Medulla oblongata (tissue), 1 donor: ENCODE data around the gene GRID2.

Experiments
- DNase-seq: peaks from one replicate; pipeline ENCODE4 v3.0.0-alpha.2; 2015; ENCODE audit errors: extremely low spot score

Gene GRID2

DNA sequence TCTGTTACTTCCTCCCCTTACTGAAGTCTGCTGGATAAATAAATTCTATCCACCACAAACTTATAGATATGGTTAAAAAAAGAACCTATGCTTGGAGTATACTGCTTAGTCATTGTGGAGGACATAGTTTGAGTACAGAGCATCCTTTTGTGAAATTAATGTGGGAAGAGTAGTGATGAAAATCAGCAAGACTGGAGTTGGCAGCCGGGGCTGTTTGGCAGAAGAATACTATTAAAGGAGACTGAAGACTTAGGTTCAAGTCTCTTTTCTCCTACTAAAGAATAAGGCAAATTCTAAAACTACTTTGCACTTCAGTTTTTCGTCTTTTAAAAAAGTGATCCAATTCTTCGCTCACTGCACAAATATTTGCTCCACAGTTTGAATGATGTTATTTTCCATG lies 1198.2 kb downstream of the GRID2 start:
- DNase-seq, result no peak

DNA sequence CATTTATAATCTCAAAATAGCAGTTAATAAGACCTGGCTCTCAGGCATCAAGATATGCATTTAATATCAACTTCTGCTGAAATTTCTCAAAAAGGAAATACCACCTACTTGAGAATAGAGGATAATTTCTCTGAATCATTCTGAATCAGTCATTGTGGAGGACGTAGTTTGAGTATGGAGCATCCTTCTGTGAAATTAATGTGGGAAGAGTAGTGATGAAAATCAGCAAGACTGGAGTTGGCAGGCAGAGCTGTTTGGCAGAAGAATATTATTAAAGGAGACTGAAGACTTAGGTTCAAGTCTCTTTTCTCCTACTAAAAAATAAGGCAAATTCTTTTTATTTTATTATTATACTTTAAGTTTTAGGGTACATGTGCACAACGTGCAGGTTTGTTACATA lies 1199.2 kb downstream of the GRID2 start:
- DNase-seq, result no peak

DNA sequence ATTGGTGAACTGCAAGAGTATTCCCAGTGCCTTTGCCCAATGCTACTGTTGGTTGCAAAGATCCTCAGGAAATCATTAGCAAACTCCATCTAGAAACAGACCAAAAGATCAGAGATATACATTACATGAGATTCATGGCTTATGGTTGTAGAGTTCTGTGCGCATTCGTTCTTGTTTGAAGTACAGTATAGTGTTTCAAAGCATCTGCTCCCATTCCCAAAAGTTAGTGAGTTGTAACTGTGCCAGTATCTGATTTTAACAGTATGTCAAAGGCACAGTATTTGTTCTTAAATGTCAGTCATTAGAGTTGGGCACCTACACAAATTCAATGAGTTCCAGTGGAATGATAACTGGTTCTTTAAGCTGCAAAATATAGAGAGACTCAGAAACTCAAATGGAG lies 1210.1 kb downstream of the GRID2 start:
- DNase-seq, result no peak

DNA sequence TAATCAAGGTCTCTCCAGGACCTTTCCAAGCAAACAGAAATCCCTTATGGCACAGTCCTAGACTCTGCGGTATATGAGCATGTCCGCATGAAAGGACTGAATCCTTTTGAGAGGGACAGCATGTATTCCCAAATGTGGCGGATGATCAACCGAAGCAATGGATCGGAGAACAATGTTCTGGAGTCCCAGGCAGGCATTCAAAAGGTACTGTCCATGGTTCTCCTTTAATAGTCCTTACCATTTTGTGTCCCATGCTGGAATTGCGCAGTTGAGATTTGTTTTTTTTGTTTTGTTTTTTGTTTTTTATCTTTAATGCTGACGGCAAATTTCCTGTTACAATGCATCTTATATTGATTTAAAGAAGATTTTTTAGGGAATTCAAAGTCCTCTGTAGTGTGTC lies 1211.4 kb downstream of the GRID2 start:
- no peak for DNase-seq

DNA sequence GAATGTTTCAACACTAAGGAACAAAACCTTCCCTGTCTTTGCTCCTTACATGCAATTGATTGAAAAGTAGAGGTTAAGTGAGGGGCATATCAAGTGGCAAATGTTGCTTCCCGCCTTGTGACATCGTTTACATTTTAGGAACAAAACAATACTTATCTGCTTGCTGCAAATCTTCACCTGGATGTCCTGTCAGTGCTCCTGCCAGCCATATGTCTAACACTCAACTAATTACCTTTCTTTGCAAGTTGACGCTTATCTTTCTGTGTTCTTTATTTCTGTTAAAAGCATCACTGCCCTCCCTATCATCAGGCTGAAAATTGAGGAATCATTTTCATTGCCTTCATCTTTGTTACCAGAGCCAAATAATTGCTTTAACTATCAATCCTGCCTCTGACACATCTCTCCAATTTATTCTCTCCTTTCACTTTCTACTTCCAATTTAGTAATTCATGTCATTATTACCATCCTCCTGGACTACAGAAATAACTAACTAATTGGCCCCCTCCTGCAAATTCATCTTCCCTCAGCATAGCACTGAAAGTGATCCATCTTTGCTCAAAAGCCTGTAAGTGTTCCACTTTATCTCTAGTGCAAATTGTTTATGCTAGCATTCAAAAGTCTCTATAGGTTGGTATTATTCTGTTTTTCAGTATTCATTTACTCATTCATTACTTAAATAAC lies 1226.1 kb downstream of the GRID2 start:
- DNase-seq, result no peak

DNA sequence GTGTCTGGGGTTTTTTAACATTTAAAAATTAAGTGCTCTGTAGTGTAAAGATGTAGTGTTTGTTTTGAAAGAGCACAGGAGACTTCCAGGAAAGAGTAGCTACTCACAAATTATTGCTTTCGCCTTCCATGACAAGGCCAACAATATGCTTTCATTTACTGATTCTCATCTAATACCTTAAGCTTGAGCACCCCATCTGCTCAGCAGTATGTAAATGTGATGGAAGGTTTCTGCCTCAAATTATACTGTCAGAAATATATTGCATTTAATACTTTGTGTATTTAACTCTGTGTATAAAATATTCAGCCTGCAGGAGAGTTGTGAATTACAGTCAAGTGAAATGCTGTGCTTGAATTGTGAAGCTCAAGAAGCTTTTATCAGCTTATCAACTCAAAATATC lies 1228.5 kb downstream of the GRID2 start:
- no peak for DNase-seq

DNA sequence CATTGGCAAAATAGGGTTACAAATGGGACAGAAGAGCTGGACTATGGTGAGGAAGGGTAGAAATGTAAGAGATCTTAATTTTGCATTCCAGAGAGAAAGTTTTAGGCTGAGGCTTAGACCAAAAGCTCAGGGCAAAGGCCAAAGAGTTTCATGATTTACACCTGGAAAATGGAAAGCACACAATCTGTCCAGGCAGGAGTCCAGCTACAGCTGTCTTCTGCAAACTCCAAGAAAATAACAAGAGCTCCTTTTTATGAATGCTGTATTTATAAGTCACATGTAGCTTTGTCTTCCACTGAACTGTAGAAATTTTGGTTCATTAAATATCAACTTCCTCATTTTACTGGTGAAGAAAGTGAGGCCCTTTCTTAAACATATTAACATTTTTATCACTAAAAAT lies 1236.8 kb downstream of the GRID2 start:
- DNase-seq, result no peak

DNA sequence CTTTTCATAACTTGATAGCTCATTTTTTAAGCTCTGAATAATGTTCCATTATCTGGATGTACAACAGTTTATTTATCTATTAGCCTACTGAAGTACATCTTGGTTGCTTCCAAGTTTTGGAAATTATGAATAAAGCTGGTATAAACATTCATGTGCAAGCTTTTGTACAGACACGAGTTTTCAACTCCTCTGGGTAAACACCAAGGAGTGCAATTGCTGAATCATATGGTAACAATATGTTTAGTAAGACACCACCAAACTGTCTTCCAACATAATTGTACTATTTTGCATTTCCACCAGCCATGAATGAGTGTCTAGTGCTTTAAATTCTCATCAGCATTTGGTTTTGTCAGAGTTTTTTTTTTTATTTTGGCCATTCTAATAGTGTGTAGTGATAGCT lies 1258.1 kb downstream of the GRID2 start:
- no peak for DNase-seq

DNA sequence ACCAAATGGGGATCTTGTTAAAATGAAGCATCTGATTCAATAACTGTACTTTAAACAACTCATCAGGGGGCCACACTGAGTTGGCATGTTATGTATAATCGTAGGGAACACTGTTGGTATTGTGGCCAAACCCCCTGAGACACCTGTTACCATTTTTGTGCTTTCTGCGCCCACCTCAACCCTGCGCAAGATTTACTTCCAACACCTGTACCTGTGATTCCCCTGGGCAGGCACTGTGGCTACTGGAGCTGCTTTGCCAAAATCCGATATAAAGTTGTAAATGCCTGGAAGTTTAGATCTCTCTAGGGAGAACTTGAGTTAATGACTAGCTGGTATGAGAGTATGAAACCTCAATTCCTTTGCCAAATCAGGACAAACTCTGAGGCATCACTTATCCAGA lies 1265.0 kb downstream of the GRID2 start:
- DNase-seq, result no peak

DNA sequence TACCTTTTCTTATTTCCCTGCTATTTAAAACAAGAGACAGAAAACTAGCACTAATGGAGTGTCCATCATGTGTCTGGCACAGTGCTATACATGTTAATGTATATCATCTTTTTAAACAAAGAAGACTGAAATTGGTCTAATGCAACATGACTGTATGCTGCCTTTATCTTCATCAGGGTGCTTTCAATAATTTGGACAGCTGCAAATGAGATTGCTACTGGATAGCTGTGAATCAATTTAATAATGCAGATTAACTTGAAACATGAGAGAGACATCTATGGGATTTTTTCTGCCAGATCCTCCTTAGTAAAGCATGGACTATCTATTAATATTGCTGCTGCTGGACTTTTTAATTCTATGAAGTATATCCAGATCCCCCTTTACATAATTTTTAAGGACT lies 1269.5 kb downstream of the GRID2 start:
- no peak for DNase-seq

DNA sequence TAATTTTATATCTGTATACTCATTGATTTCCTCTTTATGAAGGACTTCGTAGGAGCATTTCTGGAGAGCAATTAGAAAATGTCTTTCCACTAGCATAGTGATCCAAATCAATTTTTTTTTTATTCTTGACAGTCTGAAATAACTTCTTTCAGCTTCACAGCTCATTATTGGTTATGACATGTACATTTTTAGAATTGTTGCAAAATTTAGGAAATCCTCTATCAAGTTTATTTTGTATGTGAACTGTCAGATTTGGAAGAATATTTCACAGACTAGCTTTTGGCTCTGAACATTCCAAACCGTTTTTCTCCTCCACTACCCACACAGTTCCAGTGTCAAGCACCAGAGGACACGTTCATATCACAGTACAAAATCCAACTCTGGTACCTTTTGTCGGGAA lies 1275.2 kb downstream of the GRID2 start:
- no peak for DNase-seq

DNA sequence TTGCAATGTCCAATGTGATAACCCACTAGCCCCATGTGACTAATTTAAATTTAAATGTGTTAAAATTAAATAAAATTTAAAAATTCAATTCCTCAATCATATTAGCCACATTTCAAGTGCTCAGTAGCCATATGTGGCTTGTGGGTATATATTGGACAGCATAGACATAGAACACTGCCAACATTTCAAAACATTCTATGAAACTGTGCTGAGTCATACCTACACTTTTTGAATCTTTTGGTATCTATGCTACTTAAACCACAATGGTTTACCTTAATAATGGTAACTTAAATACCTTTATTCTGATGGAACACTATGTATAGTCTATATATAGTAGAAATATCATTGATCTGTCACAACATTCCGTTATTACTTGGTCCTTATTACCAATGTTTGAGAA lies 1301.4 kb downstream of the GRID2 start:
- no peak for DNase-seq

DNA sequence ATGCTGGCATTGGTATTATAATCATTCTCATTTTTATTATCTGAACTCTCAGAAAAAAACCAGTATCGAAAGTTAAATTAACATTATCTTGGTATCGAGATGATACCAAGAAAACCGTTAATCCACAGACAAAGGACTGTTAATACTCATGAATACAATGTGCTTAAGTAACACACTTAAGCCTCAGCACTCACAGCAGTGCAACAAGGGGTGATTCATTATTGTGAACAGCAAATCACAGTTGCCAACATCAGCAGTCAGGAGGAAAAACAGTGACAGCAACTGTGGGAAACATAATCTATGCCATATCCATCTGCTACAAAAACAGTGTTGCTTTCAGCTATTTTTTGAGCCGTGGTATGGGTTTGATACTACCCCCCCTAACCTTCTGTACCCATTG lies 1313.8 kb downstream of the GRID2 start:
- DNase-seq, result peak; percentile 62

DNA sequence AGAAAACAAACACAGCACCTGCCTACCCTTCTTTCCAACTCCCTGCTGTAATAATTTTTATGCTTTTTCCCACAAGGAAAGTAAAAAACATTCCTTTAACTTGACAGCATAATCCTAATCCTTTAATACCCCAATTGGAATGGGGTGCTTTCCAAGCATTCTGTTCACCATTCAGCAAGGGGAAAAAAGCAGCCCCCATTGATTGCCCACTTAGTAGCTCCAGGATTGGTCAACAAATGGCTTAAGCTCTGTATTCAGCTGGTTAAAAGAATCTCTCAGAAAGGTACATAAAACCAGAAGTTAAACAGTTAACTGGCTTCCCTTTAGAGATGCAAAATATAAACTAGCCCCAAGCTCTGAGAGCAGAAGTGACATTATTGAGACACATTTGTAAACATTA lies 1330.0 kb downstream of the GRID2 start:
- no peak for DNase-seq

DNA sequence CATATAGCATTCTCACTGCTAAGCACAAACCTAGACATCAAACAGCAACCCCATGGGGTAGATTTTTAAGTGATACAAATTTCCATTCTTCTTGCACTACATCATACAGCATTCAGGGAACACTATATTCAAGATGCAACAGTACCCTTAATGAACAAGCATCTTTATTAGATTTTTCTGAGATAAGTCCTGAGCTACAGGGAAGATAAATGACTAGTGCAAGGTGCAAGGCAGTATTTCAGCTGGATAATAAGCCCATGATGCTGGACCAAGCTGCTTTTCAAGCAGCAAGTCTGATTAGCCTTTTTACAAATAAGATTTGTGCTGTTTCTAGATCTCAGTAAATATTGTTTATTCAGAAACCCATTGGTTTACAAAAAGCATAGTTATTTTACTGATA lies 1332.2 kb downstream of the GRID2 start:
- DNase-seq, result no peak

DNA sequence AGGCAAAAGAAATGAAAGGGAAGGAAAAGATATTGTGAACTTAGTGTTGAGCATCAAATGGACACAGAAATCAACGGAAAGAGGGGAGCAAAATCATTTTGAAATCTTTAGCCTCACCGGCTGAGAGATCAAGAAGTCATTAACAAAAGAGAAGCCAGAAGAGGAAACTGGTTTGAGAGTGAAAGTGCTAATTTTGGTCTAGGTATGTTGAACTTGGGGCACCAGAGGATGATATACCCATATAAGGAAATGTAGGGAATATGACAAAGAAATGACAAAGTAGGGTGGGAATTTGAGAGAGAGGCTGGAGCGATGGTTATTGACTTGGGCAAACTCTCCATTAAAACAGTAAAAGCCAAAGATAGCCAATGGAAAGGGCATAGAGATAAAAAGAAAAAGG lies 1341.4 kb downstream of the GRID2 start:
- DNase-seq, result no peak

DNA sequence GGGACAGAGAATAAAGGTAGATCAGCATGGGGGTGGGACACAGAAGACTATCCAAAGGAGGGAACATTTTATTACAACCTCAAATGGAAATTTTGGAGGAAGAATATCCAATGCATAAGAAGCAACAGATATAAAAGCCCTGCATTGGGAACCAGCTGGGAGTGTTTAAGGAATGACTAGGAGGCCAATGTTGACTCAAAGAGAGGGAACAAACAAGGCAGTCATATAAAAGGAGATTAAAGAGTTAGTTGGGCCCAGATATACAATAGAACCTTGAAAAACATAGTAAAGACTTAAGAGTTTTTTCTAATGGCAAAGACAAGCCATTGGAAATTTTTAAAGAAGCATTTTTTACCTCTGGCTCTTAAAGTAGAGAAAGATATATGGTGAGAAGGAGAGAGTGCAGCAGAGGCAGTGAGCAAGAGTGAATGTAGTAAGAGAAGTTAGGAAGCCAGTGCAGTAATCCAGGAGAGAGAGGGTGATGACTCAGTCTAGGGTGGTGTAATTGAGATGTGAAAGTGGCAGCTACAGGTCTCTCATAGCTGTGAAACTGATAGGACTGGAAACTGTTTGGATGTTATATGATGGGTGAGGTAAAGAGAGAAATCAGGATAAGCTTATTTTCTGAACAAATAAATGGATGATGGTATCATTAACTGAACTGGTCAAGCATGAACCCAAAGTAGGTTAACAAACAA lies 1342.6 kb downstream of the GRID2 start:
- DNase-seq, result no peak

DNA sequence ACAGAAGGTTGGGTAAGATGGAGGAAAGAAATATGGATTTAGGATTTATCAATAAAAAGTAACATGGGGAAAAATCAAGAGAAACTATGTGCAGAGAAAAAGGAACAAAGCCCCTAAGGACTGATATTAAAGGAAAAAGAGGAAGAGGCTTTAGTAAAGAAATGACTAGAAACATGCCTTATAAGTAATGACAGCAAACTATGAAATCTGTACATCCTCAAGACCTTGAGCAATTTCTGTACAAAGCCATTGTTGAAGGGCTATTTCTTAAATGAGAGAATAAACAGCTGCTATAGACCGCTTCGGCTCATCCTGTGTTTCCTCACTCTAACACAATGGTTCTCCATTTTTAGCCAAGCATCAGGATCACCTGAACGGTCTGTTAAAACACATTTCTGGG lies 1344.5 kb downstream of the GRID2 start:
- no peak for DNase-seq

DNA sequence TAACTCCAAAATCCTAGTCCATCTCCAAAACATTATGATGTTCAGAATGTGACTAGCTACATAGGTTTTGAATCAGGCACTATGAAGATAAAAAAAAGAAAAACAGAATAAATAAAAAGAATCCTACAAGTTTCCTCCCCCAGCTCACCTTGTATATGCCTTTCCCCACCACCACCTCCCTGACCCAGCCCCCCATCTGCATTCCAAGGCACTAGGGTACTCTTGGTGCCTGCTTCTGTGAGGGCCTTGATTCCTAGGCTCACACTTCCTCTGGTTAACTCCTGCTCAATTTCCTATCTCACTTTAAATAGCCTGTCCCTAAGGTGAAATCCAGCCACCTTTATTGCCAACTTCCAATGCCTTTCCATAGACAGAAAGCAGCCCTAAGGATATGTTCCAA lies 1346.1 kb downstream of the GRID2 start:
- DNase-seq, result no peak

DNA sequence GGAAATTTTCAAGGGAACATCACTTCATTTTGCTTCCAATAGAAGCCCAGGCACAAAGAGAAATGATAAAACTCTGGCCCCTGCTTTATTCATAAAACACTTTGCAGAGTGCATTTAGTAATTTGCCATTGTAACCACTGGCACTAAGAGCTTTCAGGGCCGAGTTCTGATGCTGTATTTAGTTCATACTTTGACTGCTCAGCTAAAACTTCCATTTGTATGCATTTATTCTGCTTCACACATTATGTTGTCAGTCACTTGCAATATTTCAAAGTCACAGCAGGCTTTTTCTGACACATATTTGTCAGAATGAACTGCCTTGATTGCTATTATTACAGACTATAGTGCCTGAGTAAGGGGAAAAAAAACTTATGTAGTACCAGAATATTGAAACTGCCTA lies 1350.4 kb downstream of the GRID2 start:
- no peak for DNase-seq

DNA sequence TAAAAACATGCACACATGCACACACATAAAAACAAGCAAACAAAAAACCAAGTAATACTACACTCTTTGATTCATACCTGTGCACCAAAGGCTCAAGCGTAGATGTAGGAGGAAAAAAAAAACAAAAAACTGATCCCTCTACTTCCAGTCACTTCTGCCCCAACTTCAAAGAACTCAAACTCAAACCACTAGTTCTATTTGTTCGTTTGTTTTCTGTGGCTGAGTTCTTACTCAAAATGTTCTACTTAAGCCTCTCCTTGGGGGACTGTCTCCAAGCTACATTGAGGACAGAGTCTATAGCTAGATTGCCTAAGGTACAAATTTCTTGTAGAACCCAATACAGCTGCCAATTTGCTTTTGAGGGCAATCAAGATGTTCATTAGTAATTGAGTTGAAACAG lies 1353.8 kb downstream of the GRID2 start:
- peak; percentile 4 for DNase-seq

DNA sequence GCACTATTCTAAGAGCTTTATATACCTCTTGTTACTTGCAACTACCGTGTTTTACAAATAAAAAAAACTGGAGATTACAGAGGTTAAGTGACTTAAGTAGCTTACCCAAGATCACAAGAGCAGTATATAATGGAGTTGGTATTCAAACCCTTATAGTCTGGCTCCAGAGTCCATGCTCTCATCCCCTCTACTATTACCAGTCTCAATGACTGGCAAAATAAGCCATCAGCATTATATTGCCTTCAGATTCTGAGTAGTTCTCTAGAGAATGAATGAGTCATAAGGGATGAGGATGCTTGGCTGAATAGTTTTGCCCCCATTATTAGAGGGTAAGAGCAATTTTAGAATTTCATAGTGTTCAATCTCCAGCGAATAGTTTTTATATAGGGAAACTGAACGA lies 1354.7 kb downstream of the GRID2 start:
- DNase-seq, result no peak

DNA sequence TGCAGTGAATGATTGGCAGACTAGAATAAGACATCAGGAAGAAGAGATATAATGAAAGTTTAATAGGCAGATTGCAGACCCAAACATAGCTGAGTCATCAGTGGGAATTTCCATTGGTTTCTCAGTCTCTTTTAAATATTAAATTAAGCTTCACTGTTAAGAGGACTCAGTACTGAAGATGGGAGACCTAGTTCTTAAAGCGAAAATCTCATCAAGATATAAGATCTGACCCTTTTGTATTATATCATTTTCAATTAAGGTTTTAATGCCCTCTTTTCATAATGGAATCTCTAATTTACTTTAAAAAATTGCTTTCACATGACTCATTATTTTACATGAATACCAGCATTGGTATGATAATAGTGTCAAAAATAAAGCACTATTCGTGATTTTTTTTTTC lies 1355.9 kb downstream of the GRID2 start:
- no peak for DNase-seq

DNA sequence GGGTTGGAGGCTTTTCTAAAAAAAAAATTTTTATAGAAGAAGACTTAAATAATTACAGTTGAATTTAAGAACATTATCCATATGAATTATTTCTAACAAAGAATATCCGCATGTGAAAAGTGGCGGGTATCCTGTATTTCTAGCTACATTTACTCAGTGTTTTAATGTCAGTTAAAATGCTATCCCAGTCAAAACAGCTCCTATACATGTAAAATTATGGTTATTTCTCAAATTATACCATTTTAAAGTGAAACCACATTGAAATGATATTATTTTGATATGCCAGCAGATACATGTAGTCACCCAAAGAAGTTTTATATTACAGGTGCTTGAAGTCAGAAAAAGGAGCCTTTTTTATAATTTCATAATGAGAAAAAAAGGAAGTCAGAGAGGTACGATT lies 1356.3 kb downstream of the GRID2 start:
- no peak for DNase-seq
